Transverse colon (tissue), 3 donors: ENCODE measurements around the gene EIF4ENIF1.

Experiments used
- CTCF ChIP-seq, 5 experiments: fragments of 200-600 bp in 3 of 5; fragments of 450-650 bp in 2 of 5; sonication (generic) in 3 of 5; IDR thresholded peaks; 1 replicate in 2 of 5; 2 replicates in 3 of 5; pipeline ENCODE4 v1.5.1; 2016 to 2017; ENCODE audit warnings: antibody characterized with exemption in 5 of 5, inconsistent platforms in 3 of 5, mild to moderate bottlenecking in 2 of 5, moderate library complexity in 1 of 5
- EP300 ChIP-seq: sonication (generic); formaldehyde crosslinking; IDR thresholded peaks from one replicate; pipeline ENCODE4 v1.6.1; 2017; ENCODE audit warnings: antibody characterized with exemption, low read depth
- POLR2A ChIP-seq: fragments of 450-650 bp; IDR thresholded peaks from one replicate; pipeline ENCODE4 v1.6.1; 2016; ENCODE audit warnings: antibody characterized with exemption, mild to moderate bottlenecking, moderate library complexity

DNA sequence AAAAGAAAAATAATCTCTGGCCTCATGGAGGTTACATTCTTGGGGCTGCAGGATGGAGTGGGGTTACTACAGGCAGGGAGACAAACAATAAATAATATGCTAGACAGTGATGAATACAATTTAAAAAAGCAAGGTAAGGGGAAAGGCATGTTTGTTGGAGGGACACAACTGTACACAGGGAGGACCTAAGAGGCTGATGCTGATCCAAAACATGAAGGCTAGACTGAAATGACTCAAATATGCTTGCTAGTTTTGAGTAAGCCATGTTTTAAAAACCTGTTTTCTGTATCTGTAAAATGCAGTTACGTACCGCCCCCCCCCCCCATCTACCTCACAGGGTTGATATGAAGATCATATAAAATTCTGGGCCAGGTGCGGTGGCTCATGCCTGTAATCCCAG lies 44.0 kb downstream of the EIF4ENIF1 start:
- TF ChIP-seq POLR2A (no peak), CTCF (IDR thresholded peaks at IDR 0.05) (no peak), EP300 (no peak)
